Measurements from ENCODE around the gene PRDM16.
A peak's percentile ranks its signal among the peaks of the same experiment; 100 is the strongest.

Gene PRDM16

DNA sequence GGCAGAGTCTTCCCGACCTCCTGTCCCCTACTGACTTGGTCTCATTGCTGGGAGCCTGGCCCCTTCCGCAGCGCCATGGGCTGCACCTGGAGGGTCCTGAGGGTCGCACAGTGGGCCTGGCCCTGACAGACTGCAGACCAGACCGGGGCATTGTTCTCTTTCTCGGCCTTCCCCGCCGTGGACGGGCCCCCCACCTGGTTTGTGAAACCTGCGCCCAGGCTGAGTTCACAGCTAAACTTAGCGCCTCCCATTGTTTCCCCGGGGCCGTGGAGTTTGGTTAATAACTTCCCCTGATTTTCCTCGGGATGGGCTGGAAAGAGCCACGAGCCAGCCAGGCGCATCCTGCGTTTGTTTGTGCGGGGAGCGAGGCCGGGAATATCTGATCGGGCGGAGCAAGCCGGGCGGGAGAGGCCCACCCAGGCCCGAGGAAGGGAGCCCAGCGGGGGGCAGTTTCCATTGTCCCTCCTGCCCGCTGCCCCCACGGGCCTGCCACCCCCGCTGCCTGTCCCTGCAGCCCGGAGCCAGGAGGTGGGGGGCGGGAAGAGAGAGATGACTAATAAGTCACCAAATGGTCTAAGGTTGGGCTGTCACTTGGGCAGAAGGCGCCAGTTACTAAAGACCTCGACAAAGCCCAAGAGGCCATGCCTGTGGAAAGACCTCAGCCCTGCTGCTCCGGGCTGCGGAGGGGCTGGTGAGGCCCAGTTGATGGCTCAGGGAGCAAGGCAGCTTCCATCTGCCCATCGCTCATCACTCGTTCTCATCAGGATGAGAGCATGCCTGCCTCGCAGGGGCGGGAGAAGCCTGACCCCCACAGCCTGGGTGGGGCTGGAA is 346.5 kb downstream of the PRDM16 start:
- TF ChIP-seq, protein P1, sequence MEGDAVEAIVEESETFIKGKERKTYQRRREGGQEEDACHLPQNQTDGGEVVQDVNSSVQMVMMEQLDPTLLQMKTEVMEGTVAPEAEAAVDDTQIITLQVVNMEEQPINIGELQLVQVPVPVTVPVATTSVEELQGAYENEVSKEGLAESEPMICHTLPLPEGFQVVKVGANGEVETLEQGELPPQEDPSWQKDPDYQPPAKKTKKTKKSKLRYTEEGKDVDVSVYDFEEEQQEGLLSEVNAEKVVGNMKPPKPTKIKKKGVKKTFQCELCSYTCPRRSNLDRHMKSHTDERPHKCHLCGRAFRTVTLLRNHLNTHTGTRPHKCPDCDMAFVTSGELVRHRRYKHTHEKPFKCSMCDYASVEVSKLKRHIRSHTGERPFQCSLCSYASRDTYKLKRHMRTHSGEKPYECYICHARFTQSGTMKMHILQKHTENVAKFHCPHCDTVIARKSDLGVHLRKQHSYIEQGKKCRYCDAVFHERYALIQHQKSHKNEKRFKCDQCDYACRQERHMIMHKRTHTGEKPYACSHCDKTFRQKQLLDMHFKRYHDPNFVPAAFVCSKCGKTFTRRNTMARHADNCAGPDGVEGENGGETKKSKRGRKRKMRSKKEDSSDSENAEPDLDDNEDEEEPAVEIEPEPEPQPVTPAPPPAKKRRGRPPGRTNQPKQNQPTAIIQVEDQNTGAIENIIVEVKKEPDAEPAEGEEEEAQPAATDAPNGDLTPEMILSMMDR (IDR thresholded peaks at IDR 0.05; ENCODE audit: borderline replicate concordance, extremely low read depth, low read length, poor library complexity, severe bottlenecking) = no peak
- TF ChIP-seq EZH2 (IDR thresholded peaks at IDR 0.05; ENCODE audit: borderline replicate concordance, low read depth, low read length, severe bottlenecking) = no peak
- no peak overlapping the region for H3K9ac ChIP-seq (ENCODE audit: low read depth, low read length)
- no peaks in the 10 kb centered on the region for H3K4me1 ChIP-seq (ENCODE audit: insufficient read depth, low read length)
- H3K79me2 ChIP-seq (ENCODE audit: insufficient read depth, low read length) = no peaks in the 10 kb centered on the region
- no peak overlapping the region for H2AFZ ChIP-seq (ENCODE audit: low read depth, low read length)
- H3K36me3 ChIP-seq (ENCODE audit: insufficient read depth, low read length) = no peaks in the 10 kb centered on the region
- no peak for DNase-seq
- no peak for ATAC-seq (ENCODE audit: insufficient read depth, low read depth)
- no peak overlapping the region for H3K4me2 ChIP-seq (ENCODE audit: insufficient read depth, low read length)
- H3K9me3 ChIP-seq (ENCODE audit: insufficient read depth, low read length, severe bottlenecking) = no peaks in the 10 kb centered on the region
- no peak overlapping the region for H3K27ac ChIP-seq (ENCODE audit: low read length)
- no peak overlapping the region for H3K4me3 ChIP-seq (ENCODE audit: low read depth in 1 of 2, low read length in 2 of 2)
- 0 out of 2 replicates have a peak, but pooled peaks cover 4% of the 10 kb centered on the region for H4K20me1 ChIP-seq (ENCODE audit: insufficient read depth, low read length)
- H3K27me3 ChIP-seq (ENCODE audit: insufficient read depth, low read length, poor library complexity) = no peaks in the 10 kb centered on the region

DNA sequence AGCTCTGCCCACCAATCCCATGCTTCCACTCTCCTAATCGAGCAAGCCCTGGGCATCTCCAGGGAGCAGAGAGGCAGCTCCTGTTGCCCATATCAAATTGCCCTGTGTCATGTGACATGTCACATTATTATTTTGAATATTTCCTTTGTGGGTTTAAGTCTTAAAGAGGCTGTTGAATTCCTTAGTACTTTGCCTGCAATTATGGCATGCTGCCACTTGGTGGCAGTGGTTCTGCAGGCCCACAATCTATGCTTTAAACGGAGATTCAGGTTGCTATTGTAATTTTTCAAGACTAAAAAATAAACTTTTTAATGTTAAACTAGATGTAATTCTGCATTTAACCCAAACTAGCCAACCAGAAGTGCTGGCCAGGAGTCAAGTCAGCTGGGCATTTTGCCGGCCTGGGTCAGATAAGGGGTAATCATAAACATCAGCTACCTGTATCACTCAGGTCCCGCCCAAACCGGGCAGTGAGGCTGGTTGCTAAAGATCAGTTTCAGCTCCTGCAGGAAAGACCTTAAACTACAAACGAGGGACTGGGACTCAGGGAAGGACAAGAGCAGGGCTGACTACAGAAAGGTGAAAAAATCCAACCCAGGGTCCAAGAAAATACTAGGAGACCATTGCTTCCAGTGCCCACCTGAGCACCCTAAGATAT is 348.2 kb downstream of the PRDM16 start:
- DNase-seq (no peak), ATAC-seq (ENCODE audit: insufficient read depth, low read depth) (no peak)
- Histone ChIP-seq H3K36me3 (ENCODE audit: insufficient read depth, low read length) (no peaks in the 10 kb centered on the region), H4K20me1 (ENCODE audit: insufficient read depth, low read length) (peaks cover 10% of the 10 kb centered on the region; the same call in 1 of the 2 replicates), H3K4me1 (ENCODE audit: insufficient read depth, low read length) (no peaks in the 10 kb centered on the region), H3K4me2 (ENCODE audit: insufficient read depth, low read length) (no peak overlapping the region), H3K4me3 (ENCODE audit: low read depth in 1 of 2, low read length in 2 of 2) (no peak overlapping the region), H2AFZ (ENCODE audit: low read depth, low read length) (no peak overlapping the region), H3K9me3 (ENCODE audit: insufficient read depth, low read length, severe bottlenecking) (no peaks in the 10 kb centered on the region), H3K27me3 (ENCODE audit: insufficient read depth, low read length, poor library complexity) (no peaks in the 10 kb centered on the region), H3K79me2 (ENCODE audit: insufficient read depth, low read length) (no peaks in the 10 kb centered on the region), H3K9ac (ENCODE audit: low read depth, low read length) (no peak overlapping the region), H3K27ac (ENCODE audit: low read length) (no peak overlapping the region)
- TF ChIP-seq, protein P1 (IDR thresholded peaks at IDR 0.05; ENCODE audit: borderline replicate concordance, extremely low read depth, low read length, poor library complexity, severe bottlenecking) = peak; percentile 62
- TF ChIP-seq EZH2 (IDR thresholded peaks at IDR 0.05; ENCODE audit: borderline replicate concordance, low read depth, low read length, severe bottlenecking) = no peak

DNA sequence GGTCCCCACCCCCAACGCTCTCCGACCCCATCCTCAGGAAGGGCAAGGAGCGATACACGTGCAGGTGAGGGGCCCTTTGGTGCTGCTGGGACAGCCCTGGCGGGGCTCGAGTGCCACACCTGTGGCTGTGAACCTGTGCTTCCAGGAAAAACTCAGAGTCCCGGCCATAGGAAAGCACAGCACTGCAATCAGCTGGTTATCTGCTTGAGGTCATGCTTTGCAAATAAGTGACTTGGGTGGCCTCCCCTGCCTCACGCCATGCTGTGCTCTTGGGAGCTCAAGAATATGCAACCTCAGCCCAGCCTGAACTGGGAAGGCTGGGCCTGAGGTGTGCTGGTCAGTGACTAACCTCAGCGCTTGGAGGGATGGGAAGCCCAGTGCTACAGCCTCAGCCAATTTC is 348.9 kb downstream of the PRDM16 start:
- Histone ChIP-seq H3K36me3 (ENCODE audit: insufficient read depth, low read length) (no peaks in the 10 kb centered on the region), H4K20me1 (ENCODE audit: insufficient read depth, low read length) (peaks cover 12% of the 10 kb centered on the region; the same call in 1 of the 2 replicates), H2AFZ (ENCODE audit: low read depth, low read length) (no peak overlapping the region), H3K4me2 (ENCODE audit: insufficient read depth, low read length) (no peak overlapping the region), H3K4me3 (ENCODE audit: low read depth in 1 of 2, low read length in 2 of 2) (no peak overlapping the region), H3K9me3 (ENCODE audit: insufficient read depth, low read length, severe bottlenecking) (no peaks in the 10 kb centered on the region), H3K27ac (ENCODE audit: low read length) (no peak overlapping the region), H3K9ac (ENCODE audit: low read depth, low read length) (no peak overlapping the region), H3K4me1 (ENCODE audit: insufficient read depth, low read length) (no peaks in the 10 kb centered on the region), H3K27me3 (ENCODE audit: insufficient read depth, low read length, poor library complexity) (no peaks in the 10 kb centered on the region), H3K79me2 (ENCODE audit: insufficient read depth, low read length) (no peaks in the 10 kb centered on the region)
- TF ChIP-seq, protein P1 (IDR thresholded peaks at IDR 0.05; ENCODE audit: borderline replicate concordance, extremely low read depth, low read length, poor library complexity, severe bottlenecking) = no peak
- TF ChIP-seq EZH2 (IDR thresholded peaks at IDR 0.05; ENCODE audit: borderline replicate concordance, low read depth, low read length, severe bottlenecking) = no peak
- ATAC-seq (ENCODE audit: insufficient read depth, low read depth) (no peak), DNase-seq (no peak)
